Superior temporal gyrus (tissue), 1 donor: ENCODE data around the gene PAIP1.
"Not testable (repeated sequence)": the region's sequence is repeated elsewhere in the genome, so short reads cannot be mapped to it uniquely, and the experiment has no call there.

Experiments used
- DNase-seq: peaks from one replicate; pipeline ENCODE4 v3.0.0-alpha.2; 2016; ENCODE audit errors: extremely low spot score

The PAIP1 gene

DNA sequence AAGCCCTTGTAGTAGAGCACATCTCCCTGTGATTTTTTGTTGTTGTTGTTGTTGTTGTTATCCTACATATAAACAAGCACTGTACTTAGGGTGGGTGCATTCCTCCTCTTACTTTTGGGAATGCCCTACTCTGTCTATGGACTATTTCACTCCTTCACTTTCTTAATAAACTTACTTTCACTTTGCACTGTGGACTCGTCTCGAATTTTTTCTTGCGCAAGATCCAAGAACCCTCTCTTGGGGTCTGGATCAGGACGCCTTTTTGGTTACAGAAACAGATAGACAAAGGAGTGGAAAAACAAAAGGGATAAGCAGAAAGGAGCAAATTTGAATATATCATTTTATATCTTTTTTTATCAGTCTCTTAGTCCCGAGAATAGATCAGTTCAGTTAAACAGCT, 14.4 kb upstream of the PAIP1 start:
- DNase-seq = no peak

DNA sequence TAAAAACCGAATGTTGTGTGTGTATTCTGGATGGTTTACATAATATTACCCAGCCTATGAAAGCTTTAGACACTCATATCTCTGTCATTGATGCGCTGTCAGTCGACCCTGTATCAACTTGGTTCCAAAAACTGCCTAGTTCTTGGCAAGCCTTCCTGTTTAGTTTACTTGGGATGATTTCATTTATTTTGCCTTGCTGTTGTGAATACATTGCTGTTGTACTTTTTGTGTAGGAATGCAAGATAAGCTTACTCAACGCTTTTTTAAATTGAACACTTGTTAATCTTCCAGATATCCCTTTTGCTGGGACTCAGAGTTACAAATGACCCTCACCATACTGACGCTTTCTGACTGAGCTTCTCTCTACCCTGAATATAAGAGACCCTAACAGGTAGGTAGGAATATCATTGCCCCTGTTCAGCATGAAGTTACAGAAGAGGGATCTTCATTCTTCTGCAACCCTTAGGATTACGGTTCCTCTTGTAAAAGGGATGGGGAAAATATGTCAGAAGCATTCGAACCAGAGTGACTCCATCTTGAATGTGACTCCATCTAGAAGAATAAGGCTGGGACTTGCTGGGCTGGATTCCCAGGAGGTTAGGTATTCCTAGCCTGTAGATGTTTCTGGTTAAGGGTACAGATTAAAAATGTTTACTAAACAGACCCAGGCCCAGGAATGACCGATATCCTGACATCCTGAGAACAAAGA, 13.7 kb upstream of the PAIP1 start:
- no peak for DNase-seq

DNA sequence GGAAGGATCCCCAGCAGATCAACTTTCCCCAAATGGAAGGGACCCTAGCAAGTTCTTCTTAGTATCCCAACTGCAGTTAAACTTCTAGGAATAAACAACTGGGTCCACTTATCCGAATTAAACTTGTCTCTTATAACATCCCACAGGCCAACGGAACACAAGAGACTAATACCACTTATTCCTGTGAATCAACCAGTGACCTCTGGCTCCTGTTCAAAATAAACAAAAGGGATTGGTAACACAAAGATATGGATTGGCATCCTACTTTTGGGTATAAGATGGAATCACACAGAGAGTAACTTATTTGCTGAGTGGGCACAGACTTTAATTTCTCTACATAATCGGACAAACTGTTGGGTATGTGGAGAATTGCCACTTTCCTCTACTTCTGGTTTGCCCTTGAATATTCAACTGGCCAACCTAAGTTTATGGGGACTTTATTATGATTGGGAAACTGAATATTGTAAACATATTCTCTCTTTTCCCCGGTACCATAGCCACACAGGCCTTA, 12.4 kb upstream of the PAIP1 start:
- no peak for DNase-seq

GRCh38 chr5:43567967-43568366, 11.1 kb upstream of the PAIP1 start:
- DNase-seq = no peak

GRCh38 chr5:43565043-43565442, 8.2 kb upstream of the PAIP1 start:
- no peak for DNase-seq

DNA sequence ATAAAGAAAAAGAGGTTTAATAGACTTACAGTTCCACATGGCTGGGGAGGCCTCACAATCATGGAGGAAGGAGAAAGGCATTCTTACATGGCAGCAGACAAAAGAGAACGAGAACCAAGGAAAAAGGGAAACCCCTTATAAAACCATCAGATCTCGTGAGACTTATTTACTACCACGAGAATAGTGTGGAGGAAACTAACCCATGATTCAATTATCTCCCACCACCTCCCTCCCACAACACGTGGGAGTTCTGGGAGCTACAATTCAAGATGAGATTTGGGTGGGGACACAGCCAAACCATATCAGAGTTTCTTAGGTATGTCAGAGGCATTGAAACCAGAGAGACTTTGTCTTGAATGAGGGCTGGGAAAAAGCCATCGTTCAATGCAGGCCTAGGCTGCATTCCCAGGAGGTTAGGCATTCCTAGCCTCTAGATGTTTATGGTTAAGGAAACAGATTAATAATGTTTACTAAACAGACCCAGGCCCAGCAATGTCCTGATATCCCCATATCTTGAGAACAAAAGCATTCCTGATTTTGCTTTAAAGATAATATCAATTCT, 7.5 kb upstream of the PAIP1 start:
- DNase-seq = no peak

DNA sequence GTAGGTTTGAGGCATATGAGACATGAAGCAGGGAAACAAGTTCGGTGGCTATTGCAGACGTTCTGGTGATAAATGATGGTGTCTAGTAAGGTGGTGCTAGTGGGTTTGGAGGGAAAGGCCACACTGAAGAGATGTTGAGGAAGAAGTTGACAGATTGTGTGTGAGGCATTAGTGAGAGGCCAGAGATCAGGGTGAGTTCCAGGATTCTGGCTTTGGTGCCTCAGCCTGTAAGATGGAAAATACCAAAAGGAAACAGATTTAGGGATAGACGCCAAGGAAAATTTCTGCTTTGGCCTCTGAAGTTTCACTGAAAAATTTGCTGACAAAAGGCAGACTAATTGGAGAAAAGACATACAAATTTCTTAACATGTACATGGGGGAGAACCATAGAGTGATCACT, 6.4 kb upstream of the PAIP1 start:
- no peak for DNase-seq

DNA sequence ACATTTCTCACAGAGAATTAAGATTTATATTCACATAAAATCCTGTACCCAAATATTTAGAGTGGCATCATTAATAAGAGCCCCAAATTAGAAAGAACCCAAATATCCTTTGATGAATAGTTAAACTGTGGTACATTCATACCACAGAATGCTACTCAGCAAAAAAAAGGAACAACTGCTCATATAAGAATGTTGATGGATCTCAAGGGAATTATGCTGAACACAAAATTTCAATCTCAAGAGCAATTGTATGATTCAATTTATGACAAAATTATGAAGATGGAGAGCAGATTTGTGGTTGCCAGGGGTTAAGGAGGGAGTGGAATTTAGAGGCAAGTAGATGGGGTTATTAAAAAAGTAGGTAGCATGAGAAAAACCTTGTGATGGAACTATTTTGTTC, 4.5 kb upstream of the PAIP1 start:
- no peak for DNase-seq

DNA sequence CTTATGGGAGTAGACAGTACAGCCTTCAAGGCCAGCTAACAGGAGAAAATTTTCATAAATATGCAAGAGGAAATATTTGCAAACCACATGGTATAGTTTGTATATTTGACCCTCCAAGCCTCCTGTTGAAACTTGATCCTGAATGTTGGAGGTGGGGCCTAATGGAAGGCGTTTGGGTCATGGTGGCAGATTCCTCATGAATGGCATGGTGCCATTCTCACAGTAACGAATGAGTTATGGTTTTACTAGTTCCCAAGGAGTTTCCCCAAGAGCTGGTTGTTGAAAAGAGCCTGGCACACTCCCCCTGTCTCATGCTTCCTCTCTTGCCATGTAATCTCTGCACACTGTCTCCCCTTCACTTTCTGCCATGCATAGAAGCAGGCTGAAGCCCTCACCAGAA, 3.3 kb upstream of the PAIP1 start:
- DNase-seq = no peak

DNA sequence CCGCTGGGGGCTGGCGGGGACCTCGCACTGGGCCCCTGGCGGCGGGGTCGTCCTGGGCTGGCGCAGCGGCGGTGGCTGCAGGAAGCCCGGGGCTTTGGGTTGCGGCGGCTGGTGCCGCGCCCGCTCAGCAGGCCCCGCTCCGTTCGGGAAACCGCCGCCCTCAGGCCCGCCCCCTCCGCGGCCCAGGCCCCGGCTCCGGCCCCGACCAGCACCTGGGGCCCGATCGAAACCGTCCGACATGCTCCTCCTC, 345 bp downstream of the PAIP1 start:
- DNase-seq = not testable (repeated sequence)

- DNase-seq = peak; percentile 35
Measured at GRCh38 chr5:43555895-43556606, 826 bp downstream of the PAIP1 start.

- no peak for DNase-seq
Measured at GRCh38 chr5:43554497-43554896, 2.4 kb downstream of the PAIP1 start.

- no peak for DNase-seq
Measured at GRCh38 chr5:43553381-43553780, 3.5 kb downstream of the PAIP1 start.

DNA sequence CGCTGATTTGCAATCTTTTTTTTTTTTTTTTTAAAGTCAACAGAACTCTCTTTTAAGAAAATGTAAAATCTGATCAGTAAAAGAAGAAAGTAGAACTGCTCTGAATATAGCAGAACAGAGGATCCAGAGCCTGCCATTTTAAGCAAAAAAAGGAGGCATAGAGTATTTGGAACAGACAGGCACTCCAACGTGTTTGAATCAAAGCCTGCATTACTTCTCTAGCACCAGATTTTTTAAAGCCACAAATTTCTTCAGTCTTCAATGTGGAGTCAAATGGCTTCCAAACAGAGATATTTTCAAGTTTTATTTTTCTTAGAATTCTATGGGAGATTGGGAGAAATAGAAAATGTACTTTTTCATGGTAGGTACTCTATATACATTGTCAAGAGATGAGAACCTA, 5.1 kb downstream of the PAIP1 start:
- DNase-seq = no peak

- DNase-seq = not testable (repeated sequence)
Measured at GRCh38 chr5:43549272-43549671, 7.6 kb downstream of the PAIP1 start.

DNA sequence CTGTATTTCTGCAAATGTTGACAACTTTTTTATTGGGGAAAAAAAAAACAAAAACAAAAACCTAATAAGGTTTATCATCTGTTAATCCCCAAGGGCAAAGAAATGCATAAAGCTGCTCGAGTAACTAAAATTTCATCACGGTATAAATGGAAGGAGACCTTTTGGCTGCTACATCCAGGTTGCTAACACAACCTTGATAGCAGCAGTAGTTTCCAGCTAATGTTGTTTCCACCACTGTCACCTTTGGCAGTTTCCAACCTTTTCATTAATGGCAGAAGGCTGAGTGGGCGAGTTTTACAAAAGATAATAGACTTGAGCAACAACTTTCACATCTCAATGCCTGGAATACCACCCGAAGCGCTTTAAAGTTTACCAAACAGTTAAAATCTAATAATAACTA, 8.5 kb downstream of the PAIP1 start:
- no peak for DNase-seq

GRCh38 chr5:43547532-43547931, 9.3 kb downstream of the PAIP1 start:
- DNase-seq = no peak

DNA sequence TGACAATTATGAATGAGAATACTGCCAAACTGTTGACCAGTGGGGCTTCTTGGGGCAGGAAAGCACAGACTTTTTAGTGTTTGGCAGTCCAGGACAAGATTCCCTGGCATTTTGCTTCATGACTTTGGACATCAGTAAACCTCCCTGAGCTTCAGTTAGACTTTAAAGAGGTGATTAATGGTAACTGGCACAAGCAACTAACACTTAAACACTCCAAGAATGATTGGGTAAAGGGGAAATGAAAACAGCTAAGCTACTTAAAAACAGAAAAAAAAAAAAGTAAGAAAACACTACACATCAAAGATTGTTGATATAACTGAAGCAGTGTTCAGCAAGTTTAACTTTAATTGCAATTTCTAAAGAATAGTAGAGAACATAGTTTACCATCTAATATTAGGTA, 13.4 kb downstream of the PAIP1 start:
- DNase-seq = no peak

DNA sequence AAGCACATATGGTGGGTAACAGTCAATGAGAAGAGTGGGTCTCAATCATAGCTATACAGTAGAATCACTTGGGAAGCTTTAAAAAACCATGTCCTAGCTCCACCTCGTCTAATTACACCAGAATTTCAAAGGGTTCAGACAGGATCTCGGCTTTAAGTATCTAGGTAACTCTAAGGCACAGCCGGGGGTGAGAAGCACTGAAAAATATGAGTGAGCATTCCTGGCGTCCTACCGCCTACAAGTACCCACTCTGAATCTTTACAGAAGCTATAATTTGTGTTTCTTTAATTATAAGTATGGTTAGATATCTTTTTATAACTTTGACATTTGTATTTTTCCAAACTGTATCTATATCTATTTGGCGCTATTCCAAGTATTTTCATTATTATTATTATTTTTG, 16.1 kb downstream of the PAIP1 start:
- no peak for DNase-seq

DNA sequence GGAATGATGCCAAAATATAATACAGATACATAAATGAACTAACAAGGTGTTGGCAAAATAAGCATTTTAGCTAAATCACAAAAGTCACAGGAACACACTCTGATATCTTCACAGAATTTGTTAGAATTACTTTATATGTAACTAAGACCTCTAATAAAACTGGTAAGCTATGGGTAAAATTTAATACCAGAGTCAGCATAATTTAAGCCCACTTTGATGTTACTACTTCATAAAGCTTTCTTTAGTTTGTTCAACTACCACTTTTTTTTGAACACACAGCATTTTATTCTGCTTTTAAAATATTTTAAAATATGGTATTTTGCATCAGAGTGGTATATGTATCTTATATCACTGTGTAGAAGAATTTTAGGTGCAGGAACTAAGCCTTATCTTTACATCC, 19.9 kb downstream of the PAIP1 start:
- no peak for DNase-seq

DNA sequence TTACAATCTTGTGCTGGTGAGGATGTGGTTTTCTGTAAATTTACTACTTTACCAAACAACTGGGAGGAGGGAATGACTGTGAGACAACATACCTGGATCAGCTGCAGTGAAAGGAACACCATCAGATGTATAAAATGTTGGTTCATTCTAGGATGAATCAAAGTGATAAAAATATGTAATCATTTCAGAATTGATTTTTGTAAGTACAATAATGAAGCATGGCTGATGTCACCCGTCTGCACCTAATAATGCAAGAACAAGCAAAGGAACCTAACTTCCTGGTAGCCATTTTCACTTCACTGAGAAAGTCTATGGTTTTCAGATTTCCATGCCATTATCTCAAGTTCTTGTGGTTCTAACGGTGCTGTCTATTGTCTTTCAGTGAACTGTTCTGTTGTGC, 23.2 kb downstream of the PAIP1 start:
- DNase-seq = no peak

- DNase-seq = no peak
Measured at GRCh38 chr5:43530648-43531047, 26.2 kb downstream of the PAIP1 start.

GRCh38 chr5:43523662-43524072, 33.2 kb downstream of the PAIP1 start:
- DNase-seq = no peak
